Esophagus squamous epithelium (tissue), 4 donors: ENCODE data around the gene MNAT1.

Experiments used
- CTCF ChIP-seq, 6 experiments: fragments of 450-650 bp in 4 of 6; fragments of 200-600 bp in 2 of 6; sonication (generic) in 2 of 6; IDR thresholded peaks; one replicate each; pipeline ENCODE4 v1.5.1; 2016 to 2019; ENCODE audit warnings: antibody characterized with exemption in 6 of 6, mild to moderate bottlenecking in 4 of 6, moderate library complexity in 4 of 6
- POLR2A ChIP-seq, 4 donors: fragments of 450-650 bp; IDR thresholded peaks; one replicate each; pipeline ENCODE4 v1.6.1; 2017; ENCODE audit warnings: antibody characterized with exemption in 4 of 4, mild to moderate bottlenecking in 4 of 4, moderate library complexity in 3 of 4

DNA sequence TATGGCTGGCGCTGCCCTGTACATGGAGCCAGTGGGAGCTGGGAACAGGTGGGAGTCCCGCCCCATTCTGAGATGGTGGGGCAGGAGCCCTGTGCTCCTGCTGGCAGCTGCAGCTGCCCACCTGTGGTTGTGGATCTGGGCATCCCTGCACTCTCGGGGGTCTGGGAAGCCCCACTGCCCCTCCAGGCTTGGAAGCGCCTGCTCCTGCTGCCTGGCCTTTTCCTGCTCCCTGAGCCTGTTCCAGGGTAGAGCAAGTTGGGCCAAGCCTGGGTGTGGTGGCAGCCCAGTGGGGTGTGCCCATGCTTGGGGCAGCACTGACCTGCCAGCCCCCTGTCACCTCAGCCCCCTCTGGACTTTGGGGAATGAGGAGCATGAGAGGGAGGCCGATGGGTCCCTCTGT lies 104.0 kb downstream of the MNAT1 start:
- TF ChIP-seq CTCF (IDR thresholded peaks at IDR 0.05) (no peak), POLR2A (IDR thresholded peaks at IDR 0.05) (no peak)
